MM.1S (cell line): ENCODE results near the gene NAA10.

ENCODE experiments used
- DNase-seq: peaks from one replicate; pipeline ENCODE4 v3.0.0-alpha.2; 2015
- H2AFZ ChIP-seq: fragments of 300-600 bp; sonication (generic); 2 replicates; pipeline ENCODE4 v1.6.0; 2016; ENCODE audit warnings: antibody characterized with exemption, low read length
- H3F3A ChIP-seq: fragments of 300-600 bp; sonication (generic); 2 replicates; pipeline ENCODE4 v1.6.1; 2016; ENCODE audit warnings: mild to moderate bottlenecking, antibody characterized with exemption, low read length, moderate library complexity, mixed read lengths; ENCODE audit not compliant: insufficient read depth
- H3K27ac ChIP-seq: fragments of 300-600 bp; sonication (generic); 2 replicates; pipeline ENCODE4 v1.5.1; 2016; ENCODE audit warnings: mild to moderate bottlenecking, low read length
- H3K27me3 ChIP-seq: fragments of 300-600 bp; sonication (generic); replicated peaks from 2 replicates; pipeline ENCODE4 v1.6.0; 2016; ENCODE audit warnings: low read length; ENCODE audit not compliant: insufficient read depth
- H3K36me3 ChIP-seq: fragments of 300-600 bp; sonication (generic); replicated peaks from 2 replicates; pipeline ENCODE4 v1.6.1; 2016; ENCODE audit warnings: mild to moderate bottlenecking, low read length, mixed read lengths; ENCODE audit not compliant: insufficient read depth
- H3K4me1 ChIP-seq: fragments of 300-600 bp; sonication (generic); 2 replicates; pipeline ENCODE4 v1.6.1; 2016; ENCODE audit warnings: low read length, mixed read lengths
- H3K4me2 ChIP-seq: fragments of 300-600 bp; sonication (generic); 2 replicates; pipeline ENCODE4 v1.6.0; 2016; ENCODE audit warnings: low read depth, low read length
- H3K4me3 ChIP-seq: fragments of 300-600 bp; sonication (generic); 2 replicates; pipeline ENCODE4 v1.5.1; 2016; ENCODE audit warnings: low read length, mixed read lengths
- H3K79me2 ChIP-seq: fragments of 300-600 bp; sonication (generic); 2 replicates; pipeline ENCODE4 v1.6.1; 2016; ENCODE audit warnings: mixed run types, low read length, mixed read lengths
- H3K9ac ChIP-seq: fragments of 300-600 bp; sonication (generic); 2 replicates; pipeline ENCODE4 v1.6.1; 2016; ENCODE audit warnings: low read length, mixed read lengths
- H3K9me2 ChIP-seq: fragments of 300-600 bp; sonication (generic); replicated peaks from 2 replicates; pipeline ENCODE4 v1.6.1; 2016; ENCODE audit warnings: mild to moderate bottlenecking, low read length, mixed read lengths; ENCODE audit not compliant: insufficient read depth
- H3K9me3 ChIP-seq: fragments of 300-600 bp; sonication (generic); replicated peaks from 2 replicates; pipeline ENCODE4 v1.6.1; 2016; ENCODE audit warnings: mild to moderate bottlenecking, low read length, mixed read lengths; ENCODE audit not compliant: insufficient read depth
- H4K20me1 ChIP-seq: fragments of 300-600 bp; sonication (generic); 2 replicates; pipeline ENCODE4 v1.6.1; 2016; ENCODE audit warnings: mild to moderate bottlenecking, low read length, moderate library complexity, mixed read lengths; ENCODE audit not compliant: insufficient read depth
- EZH2 ChIP-seq: fragments of 300-600 bp; sonication (generic); optimal IDR thresholded peaks from 2 replicates; pipeline ENCODE3; 2017; ENCODE audit warnings: low read depth, mild to moderate bottlenecking, antibody characterized with exemption, low read length, mixed read lengths
- EZH2phosphoT487 ChIP-seq: fragments of 300-600 bp; sonication (generic); IDR thresholded peaks from 2 replicates; pipeline ENCODE4 v1.6.1; 2018; ENCODE audit warnings: antibody characterized with exemption, low read length
- TF ChIP-seq, protein P1 (sequence below): fragments of 300-600 bp; sonication (generic); IDR thresholded peaks from 2 replicates; pipeline ENCODE4 v1.5.1; 2016; ENCODE audit warnings: antibody characterized with exemption, low read length, mixed read lengths

The NAA10 gene

DNA sequence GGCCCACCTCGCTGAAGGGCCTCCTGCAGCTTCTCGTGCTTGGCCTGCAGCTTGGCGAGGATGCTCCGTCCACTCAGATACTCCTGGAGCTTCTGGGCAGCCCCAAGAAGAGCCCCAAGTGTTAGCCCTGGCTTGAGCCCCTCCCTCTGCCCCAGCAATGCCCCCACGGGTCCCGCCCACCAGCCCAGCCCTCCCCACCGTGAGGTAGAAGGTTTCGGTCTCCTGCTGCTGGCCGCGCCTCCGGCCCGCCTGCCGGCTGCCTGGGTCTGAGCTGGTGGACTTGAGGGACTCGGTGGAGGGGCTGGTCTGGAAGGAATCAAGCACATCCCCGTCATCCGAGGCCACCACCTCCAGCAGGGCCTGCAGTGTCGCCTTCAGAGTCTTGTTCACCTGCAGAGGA is 21.6 kb downstream of the NAA10 start:
- H3K27me3 ChIP-seq: no peaks in the 10 kb centered on the region
- H3K4me3 ChIP-seq: no peak overlapping the region
- TF ChIP-seq EZH2 (no peak), EZH2phosphoT487 (no peak)
- TF ChIP-seq, protein P1, sequence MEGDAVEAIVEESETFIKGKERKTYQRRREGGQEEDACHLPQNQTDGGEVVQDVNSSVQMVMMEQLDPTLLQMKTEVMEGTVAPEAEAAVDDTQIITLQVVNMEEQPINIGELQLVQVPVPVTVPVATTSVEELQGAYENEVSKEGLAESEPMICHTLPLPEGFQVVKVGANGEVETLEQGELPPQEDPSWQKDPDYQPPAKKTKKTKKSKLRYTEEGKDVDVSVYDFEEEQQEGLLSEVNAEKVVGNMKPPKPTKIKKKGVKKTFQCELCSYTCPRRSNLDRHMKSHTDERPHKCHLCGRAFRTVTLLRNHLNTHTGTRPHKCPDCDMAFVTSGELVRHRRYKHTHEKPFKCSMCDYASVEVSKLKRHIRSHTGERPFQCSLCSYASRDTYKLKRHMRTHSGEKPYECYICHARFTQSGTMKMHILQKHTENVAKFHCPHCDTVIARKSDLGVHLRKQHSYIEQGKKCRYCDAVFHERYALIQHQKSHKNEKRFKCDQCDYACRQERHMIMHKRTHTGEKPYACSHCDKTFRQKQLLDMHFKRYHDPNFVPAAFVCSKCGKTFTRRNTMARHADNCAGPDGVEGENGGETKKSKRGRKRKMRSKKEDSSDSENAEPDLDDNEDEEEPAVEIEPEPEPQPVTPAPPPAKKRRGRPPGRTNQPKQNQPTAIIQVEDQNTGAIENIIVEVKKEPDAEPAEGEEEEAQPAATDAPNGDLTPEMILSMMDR: no peak
- no peak overlapping the region for H2AFZ ChIP-seq
- no peaks in the 10 kb centered on the region for H3K9me3 ChIP-seq
- H4K20me1 ChIP-seq: no peaks in the 10 kb centered on the region
- no peaks in the 10 kb centered on the region for H3K79me2 ChIP-seq
- H3K4me2 ChIP-seq: no peak overlapping the region
- no peak for DNase-seq
- H3F3A ChIP-seq: no peaks in the 10 kb centered on the region
- no peaks in the 10 kb centered on the region for H3K9me2 ChIP-seq
- H3K36me3 ChIP-seq: no peaks in the 10 kb centered on the region
- H3K4me1 ChIP-seq: no peaks in the 10 kb centered on the region
- H3K9ac ChIP-seq: no peak overlapping the region
- H3K27ac ChIP-seq: no peak overlapping the region

DNA sequence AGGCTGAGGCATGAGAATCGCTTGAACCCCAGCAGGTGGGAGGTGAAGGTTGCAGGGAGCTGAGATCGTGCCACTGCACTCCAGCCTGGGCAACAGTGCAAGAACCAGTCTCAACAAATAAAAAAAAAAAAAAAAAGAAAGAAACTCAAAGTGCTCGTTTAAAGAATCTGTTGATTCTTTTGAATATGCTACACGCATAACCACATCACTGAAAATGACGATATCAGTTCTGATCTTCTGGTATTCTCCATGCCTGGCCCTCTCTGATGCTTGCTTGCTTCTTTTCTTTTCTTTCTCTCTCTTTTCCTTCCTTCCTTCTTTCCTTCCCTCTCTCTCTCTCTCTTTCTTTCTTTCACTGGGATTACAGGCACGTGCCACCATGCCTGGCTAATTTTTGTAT is 23.0 kb downstream of the NAA10 start:
- H3K9me3 ChIP-seq: no peaks in the 10 kb centered on the region
- H3K9me2 ChIP-seq: no peaks in the 10 kb centered on the region
- H4K20me1 ChIP-seq: no peaks in the 10 kb centered on the region
- no peak overlapping the region for H3K4me3 ChIP-seq
- H3K79me2 ChIP-seq: no peaks in the 10 kb centered on the region
- no peaks in the 10 kb centered on the region for H3K4me1 ChIP-seq
- H3K4me2 ChIP-seq: no peak overlapping the region
- no peak overlapping the region for H3K9ac ChIP-seq
- TF ChIP-seq EZH2: no peak
- TF ChIP-seq, protein P1: no peak
- no peak for TF ChIP-seq EZH2phosphoT487
- no peak overlapping the region for H2AFZ ChIP-seq
- no peaks in the 10 kb centered on the region for H3K36me3 ChIP-seq
- no peak for DNase-seq
- H3F3A ChIP-seq: no peaks in the 10 kb centered on the region
- no peaks in the 10 kb centered on the region for H3K27me3 ChIP-seq
- H3K27ac ChIP-seq: no peak overlapping the region

DNA sequence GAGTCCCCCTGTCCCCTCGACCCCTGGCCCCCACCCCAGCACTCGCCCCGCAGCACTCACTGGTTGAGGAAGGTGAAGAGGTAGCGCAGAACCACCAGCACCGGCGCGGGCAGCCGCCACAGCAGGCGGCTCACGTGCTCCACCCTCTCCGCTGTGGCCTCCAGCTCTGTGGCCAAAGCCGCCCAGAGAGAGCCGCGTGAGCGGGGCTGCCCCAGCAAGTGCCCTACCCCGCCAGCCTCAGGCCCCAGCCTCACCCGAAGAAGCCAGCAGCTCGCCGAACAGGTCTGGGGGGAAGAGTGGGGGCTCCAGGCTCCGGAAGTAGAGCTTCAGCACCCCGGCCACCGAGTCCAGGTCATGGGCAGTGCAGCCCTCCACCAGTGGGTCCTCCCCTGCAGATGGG is 24.4 kb downstream of the NAA10 start:
- no peaks in the 10 kb centered on the region for H3K79me2 ChIP-seq
- TF ChIP-seq, protein P1: no peak
- TF ChIP-seq EZH2 (no peak), EZH2phosphoT487 (no peak)
- H3K9me2 ChIP-seq: no peaks in the 10 kb centered on the region
- H2AFZ ChIP-seq: no peak overlapping the region
- no peaks in the 10 kb centered on the region for H4K20me1 ChIP-seq
- no peak for DNase-seq
- no peaks in the 10 kb centered on the region for H3K9me3 ChIP-seq
- H3K36me3 ChIP-seq: no peaks in the 10 kb centered on the region
- H3K27ac ChIP-seq: no peak overlapping the region
- H3K27me3 ChIP-seq: no peaks in the 10 kb centered on the region
- H3K9ac ChIP-seq: no peak overlapping the region
- no peak overlapping the region for H3K4me2 ChIP-seq
- H3K4me1 ChIP-seq: no peaks in the 10 kb centered on the region
- no peak overlapping the region for H3K4me3 ChIP-seq
- H3F3A ChIP-seq: no peaks in the 10 kb centered on the region

DNA sequence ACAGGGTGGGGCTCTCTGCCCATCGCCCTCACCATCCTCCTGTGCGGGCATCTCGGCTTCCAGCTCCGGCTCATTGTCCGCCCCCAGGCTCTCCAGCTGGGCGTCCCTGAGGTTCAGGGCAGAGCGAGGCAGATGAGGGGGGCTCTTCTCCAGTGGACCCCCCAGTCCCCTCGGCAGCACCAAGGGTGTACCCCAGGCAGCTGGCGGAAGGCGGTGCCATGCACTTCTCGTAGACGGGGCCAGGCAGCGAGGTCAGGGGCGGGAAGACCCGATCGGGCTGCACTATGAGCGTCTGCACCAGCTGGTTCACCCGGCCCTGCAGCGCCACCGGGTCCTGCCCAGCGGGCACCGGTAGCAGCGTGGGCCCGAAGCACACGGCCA is 24.9 kb downstream of the NAA10 start:
- DNase-seq: no peak
- H3K4me3 ChIP-seq: no peak overlapping the region
- no peaks in the 10 kb centered on the region for H3K9me2 ChIP-seq
- H3K27ac ChIP-seq: no peak overlapping the region
- no peaks in the 10 kb centered on the region for H4K20me1 ChIP-seq
- no peaks in the 10 kb centered on the region for H3K9me3 ChIP-seq
- no peaks in the 10 kb centered on the region for H3K79me2 ChIP-seq
- TF ChIP-seq EZH2phosphoT487 (no peak), EZH2 (no peak)
- TF ChIP-seq, protein P1: no peak
- no peaks in the 10 kb centered on the region for H3K4me1 ChIP-seq
- no peak overlapping the region for H2AFZ ChIP-seq
- no peaks in the 10 kb centered on the region for H3F3A ChIP-seq
- no peak overlapping the region for H3K4me2 ChIP-seq
- H3K9ac ChIP-seq: no peak overlapping the region
- no peaks in the 10 kb centered on the region for H3K36me3 ChIP-seq
- H3K27me3 ChIP-seq: no peaks in the 10 kb centered on the region
